ENCODE results near the gene ULK1.

The ULK1 gene

DNA sequence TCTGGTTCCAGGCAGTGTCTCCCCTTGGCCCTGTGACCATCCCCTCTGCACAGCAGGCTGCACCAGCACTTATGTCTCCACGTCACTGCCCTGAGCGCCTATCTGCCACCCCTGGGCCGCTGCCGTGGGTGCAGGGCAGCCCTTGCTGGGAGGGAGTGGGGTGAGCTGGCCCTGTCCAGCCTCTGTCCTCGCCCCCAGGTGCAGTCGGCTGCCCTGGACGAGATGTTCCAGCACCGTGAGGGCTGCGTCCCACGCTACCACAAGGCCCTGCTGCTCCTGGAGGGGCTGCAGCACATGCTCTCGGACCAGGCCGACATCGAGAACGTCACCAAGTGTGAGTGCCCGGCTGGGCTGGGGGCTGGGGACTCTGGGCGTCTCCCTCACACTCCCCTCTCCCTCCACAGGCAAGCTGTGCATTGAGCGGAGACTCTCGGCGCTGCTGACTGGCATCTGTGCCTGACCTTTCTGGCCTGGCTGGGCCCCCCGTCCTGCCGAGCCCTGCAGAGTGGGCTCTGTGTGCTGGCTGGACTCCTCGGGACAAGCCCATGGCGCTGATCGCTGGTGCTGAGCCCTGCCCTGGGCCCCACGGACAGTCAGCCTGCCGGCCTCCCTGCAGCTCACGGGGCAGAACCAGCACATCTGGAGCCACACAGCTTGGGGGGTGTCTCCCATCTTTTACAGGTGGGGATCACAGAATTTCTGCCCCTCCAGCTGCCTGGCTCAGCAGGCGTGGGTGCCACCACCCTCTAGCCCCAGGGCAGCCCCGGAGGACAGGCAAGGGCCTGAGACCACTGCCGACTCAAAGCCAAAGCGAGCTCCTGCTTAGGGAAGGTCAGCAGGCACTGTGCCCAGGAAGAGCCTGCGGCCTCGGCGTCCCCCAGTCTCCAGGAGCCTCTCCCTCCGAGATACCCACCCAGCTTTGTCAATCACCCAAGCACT is 26.7 kb downstream of the ULK1 start:
- H3K27me3 Mint-ChIP-seq, result peaks cover 2% of the 10 kb centered on the region
- intact Hi-C loops (cut with micrococcal nuclease), result no loop called here
- H3K4me3 Mint-ChIP-seq, result no peak overlapping the region
- H3K36me3 Mint-ChIP-seq (ENCODE audit: low read depth), result peaks cover 71% of the 10 kb centered on the region
- H3K9me3 Mint-ChIP-seq, result no peaks in the 10 kb centered on the region
- H3K4me1 Mint-ChIP-seq (ENCODE audit: low read depth), result no peaks in the 10 kb centered on the region
- H3K27ac Mint-ChIP-seq, result no peak overlapping the region

- Mint-ChIP-seq H3K27me3 (peaks cover 6% of the 10 kb centered on the region), H3K4me3 (no peak overlapping the region), H3K4me1 (ENCODE audit: low read depth) (no peaks in the 10 kb centered on the region), H3K9me3 (no peaks in the 10 kb centered on the region), H3K27ac (no peak overlapping the region), H3K36me3 (ENCODE audit: low read depth) (peaks cover 62% of the 10 kb centered on the region)
- intact Hi-C loops (cut with micrococcal nuclease), result no loop called here
Measured at GRCh38 chr12:131921866-131922769, 27.7 kb downstream of the ULK1 start.

DNA sequence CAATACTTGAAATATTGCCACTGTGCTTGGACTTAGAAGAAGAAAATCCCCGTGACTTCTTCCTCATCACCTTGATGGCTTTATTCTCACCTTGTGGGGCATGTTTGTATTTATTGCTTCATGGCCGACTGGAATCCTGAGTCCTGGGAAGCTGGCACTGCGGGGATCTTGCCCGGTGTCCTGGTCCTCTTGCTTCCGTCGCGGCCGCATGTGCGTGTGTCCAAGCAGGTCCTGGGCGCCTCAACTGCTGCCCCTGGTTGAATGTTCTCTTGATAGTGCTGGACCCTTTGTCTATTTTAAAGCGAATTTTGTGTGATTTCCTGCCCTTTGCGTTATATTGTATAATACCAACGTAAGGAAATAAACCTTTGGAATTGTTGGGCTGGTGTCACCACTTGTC is 28.4 kb downstream of the ULK1 start:
- intact Hi-C loops (cut with micrococcal nuclease), result no loop called here

DNA sequence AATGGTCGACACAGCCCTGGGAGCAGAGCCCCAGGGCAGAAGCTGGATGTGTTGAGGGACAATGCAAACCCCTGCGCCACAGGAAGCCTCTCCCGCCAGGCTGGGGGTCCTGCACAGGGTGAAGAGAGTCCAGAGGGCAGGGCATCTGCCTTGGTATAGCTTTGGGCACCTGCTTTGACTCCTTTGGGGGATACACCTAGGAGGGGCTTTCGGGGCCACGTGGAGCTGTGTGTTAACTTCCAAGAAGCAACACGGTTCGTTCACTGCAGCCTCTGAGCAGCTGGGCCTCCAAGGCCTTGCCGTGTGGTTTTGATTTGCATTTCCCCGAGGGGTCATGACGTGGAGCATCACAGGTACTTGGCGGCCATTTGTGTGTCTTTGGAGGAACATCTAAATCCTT is 28.8 kb downstream of the ULK1 start:
- Mint-ChIP-seq H3K27ac (no peak overlapping the region), H3K27me3 (peaks cover 9% of the 10 kb centered on the region), H3K4me3 (no peak overlapping the region), H3K9me3 (no peaks in the 10 kb centered on the region), H3K36me3 (ENCODE audit: low read depth) (peaks cover 51% of the 10 kb centered on the region), H3K4me1 (ENCODE audit: low read depth) (peaks cover 6% of the 10 kb centered on the region)
- intact Hi-C loops (cut with micrococcal nuclease), result no loop called here

More for the DNA sequence above, 28.4 kb downstream of the ULK1 start:
- Mint-ChIP-seq H3K27me3 (peaks cover 8% of the 10 kb centered on the region), H3K9me3 (no peaks in the 10 kb centered on the region), H3K36me3 (ENCODE audit: low read depth) (peaks cover 56% of the 10 kb centered on the region), H3K27ac (no peak overlapping the region), H3K4me1 (ENCODE audit: low read depth) (peaks cover 1% of the 10 kb centered on the region), H3K4me3 (no peak overlapping the region)

- intact Hi-C loops (cut with micrococcal nuclease), result loop anchor here (2.0 kb wide), 1 partner anchor 33 kb away; the partner anchor contains the start of gene ULK1
Measured at GRCh38 chr12:131927110-131928079, 33.0 kb downstream of the ULK1 start.

DNA sequence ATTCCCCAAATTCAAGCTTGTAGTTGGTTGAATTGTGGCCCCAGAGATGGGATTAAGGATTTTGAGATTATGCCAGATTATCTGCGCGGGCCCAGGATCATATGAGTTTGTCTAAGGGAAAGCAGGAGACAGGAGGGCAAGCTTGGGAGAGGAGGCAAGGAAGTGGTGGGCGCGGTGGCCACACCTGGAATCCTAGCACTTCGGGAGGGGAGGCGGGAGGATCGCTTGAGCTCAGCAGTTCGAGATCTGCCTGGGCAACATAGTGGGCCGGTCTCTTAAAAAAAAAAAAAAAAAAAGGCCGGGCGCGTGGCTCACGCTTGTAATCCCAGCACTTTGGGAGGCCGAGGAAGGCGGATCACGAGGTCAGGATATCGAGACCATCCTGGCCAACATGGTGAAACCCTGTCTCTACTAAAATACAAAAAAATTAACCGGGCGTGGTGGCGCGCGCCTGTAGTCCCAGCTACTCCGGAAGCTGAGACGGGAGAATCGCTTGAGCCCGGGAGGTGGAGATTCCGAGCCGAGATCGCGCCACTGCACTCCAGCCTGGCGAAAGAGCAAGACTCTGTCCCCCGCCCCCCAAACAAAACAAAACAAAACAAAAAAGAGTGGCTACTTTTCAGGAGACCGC is 33.8 kb downstream of the ULK1 start:
- H3K36me3 Mint-ChIP-seq (ENCODE audit: low read depth), result peaks cover 27% of the 10 kb centered on the region
- peak overlapping the region; percentile 94 for H3K27ac Mint-ChIP-seq
- peak overlapping the region; percentile 98 for H3K4me3 Mint-ChIP-seq
- peaks cover 9% of the 10 kb centered on the region for H3K27me3 Mint-ChIP-seq
- no peaks in the 10 kb centered on the region for H3K9me3 Mint-ChIP-seq
- H3K4me1 Mint-ChIP-seq (ENCODE audit: low read depth), result peaks cover 18% of the 10 kb centered on the region
- intact Hi-C loops (cut with micrococcal nuclease), result loop anchor here (2.0 kb wide), 1 partner anchor 33 kb away; the partner anchor contains the start of gene ULK1

More at GRCh38 chr12:131927110-131928079, 33.0 kb downstream of the ULK1 start:
- Mint-ChIP-seq H3K36me3 (ENCODE audit: low read depth) (peaks cover 27% of the 10 kb centered on the region), H3K27me3 (peaks cover 9% of the 10 kb centered on the region), H3K27ac (peak overlapping the region; percentile 94), H3K4me3 (peak overlapping the region; percentile 98), H3K4me1 (ENCODE audit: low read depth) (peaks cover 18% of the 10 kb centered on the region), H3K9me3 (no peaks in the 10 kb centered on the region)

GRCh38 chr12:131928711-131929580 is 34.5 kb downstream of the ULK1 start, which contains the start of gene PUS1:
PUS1 (plus strand) TSS chr12:131929276; CDS start chr12:131929723, 447 bp downstream.
- H3K4me1 Mint-ChIP-seq (ENCODE audit: low read depth), result peaks cover 18% of the 10 kb centered on the region
- no peaks in the 10 kb centered on the region for H3K9me3 Mint-ChIP-seq
- H3K27ac Mint-ChIP-seq, result peak within 1 kb of the TSS; percentile 94
- peaks cover 33% of the 10 kb centered on the region for H3K36me3 Mint-ChIP-seq (ENCODE audit: low read depth)
- peak within 1 kb of the TSS; percentile 98 for H3K4me3 Mint-ChIP-seq
- H3K27me3 Mint-ChIP-seq, result peaks cover 9% of the 10 kb centered on the region
- intact Hi-C loops (cut with micrococcal nuclease), result loop anchor here (1.0 to 2.0 kb wide), 2 partner anchors 20 to 34 kb away; partner anchors contain the start of genes EP400 and ULK1

- peak overlapping the region; percentile 98 for H3K4me3 Mint-ChIP-seq
- peak overlapping the region; percentile 94 for H3K27ac Mint-ChIP-seq
- H3K27me3 Mint-ChIP-seq, result peaks cover 9% of the 10 kb centered on the region
- intact Hi-C loops (cut with micrococcal nuclease), result loop anchor here (1.0 to 2.0 kb wide), 2 partner anchors 19 to 35 kb away; partner anchors contain the start of genes EP400 and ULK1
- peaks cover 18% of the 10 kb centered on the region for H3K4me1 Mint-ChIP-seq (ENCODE audit: low read depth)
- H3K36me3 Mint-ChIP-seq (ENCODE audit: low read depth), result peaks cover 41% of the 10 kb centered on the region
- H3K9me3 Mint-ChIP-seq, result no peaks in the 10 kb centered on the region
Measured at GRCh38 chr12:131929581-131930456, 35.4 kb downstream of the ULK1 start.

DNA sequence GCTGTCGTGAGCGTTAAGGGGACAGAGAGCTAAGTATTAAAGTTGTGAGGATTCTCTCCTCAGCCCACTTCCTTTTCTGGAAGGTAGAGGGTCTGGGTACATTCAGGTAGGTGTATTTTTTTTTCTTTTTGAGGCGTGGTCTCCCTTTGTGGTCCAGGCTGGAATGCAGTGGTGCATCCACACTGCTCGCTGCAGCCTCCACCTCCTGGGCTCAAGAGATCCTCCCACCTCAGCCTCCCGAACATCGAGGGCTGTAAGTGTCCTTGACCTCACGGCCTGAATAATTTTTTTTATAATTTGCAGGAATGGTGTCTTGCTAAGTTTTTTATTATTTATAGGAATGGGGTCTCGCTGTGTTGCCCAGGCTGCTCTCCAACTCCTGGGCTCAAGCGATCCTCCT is 36.1 kb downstream of the ULK1 start:
- Mint-ChIP-seq H3K36me3 (ENCODE audit: low read depth) (peaks cover 45% of the 10 kb centered on the region), H3K27me3 (peaks cover 7% of the 10 kb centered on the region)

DNA sequence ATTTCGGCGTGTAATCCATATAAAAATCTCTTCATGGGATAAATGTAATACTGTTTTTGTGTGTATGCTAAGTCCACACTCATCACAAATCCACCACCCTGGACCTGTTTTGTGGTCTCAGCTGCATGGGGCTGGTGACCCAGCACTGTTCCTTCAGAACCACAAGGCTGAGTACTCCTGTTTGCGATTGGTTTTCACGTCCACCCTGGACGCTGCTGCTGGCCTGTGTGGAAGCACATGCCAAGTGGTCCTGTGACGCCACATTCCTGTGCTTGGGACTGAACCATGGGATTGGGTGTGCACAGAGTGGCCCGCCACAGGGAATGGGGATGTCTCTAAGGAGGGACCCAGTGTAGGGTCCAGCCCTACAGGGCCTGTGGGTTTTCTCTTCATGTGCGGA is 39.0 kb downstream of the ULK1 start:
- H3K27ac Mint-ChIP-seq, result no peak overlapping the region
- peaks cover 11% of the 10 kb centered on the region for H3K4me1 Mint-ChIP-seq (ENCODE audit: low read depth)
- H3K4me3 Mint-ChIP-seq, result no peak overlapping the region
- peaks cover 72% of the 10 kb centered on the region for H3K36me3 Mint-ChIP-seq (ENCODE audit: low read depth)
- intact Hi-C loops (cut with micrococcal nuclease), result no loop called here
- H3K9me3 Mint-ChIP-seq, result no peaks in the 10 kb centered on the region
- H3K27me3 Mint-ChIP-seq, result no peaks in the 10 kb centered on the region

More for the DNA sequence above, 36.1 kb downstream of the ULK1 start:
- intact Hi-C loops (cut with micrococcal nuclease), result no loop called here
- Mint-ChIP-seq H3K9me3 (no peaks in the 10 kb centered on the region), H3K4me1 (ENCODE audit: low read depth) (peaks cover 18% of the 10 kb centered on the region), H3K4me3 (peak overlapping the region; percentile 98), H3K27ac (peak overlapping the region; percentile 94)

- no peak overlapping the region for H3K4me3 Mint-ChIP-seq
- H3K27me3 Mint-ChIP-seq, result no peaks in the 10 kb centered on the region
- peaks cover 75% of the 10 kb centered on the region for H3K36me3 Mint-ChIP-seq (ENCODE audit: low read depth)
- H3K9me3 Mint-ChIP-seq, result no peaks in the 10 kb centered on the region
- intact Hi-C loops (cut with micrococcal nuclease), result no loop called here
- H3K4me1 Mint-ChIP-seq (ENCODE audit: low read depth), result peaks cover 10% of the 10 kb centered on the region
- H3K27ac Mint-ChIP-seq, result no peak overlapping the region
Measured at GRCh38 chr12:131934535-131934934, 40.1 kb downstream of the ULK1 start.

All from dendritic cell treated with granulocyte-macrophage colony-stimulating factor and Interleukin-4, amounts not matched to agents 40 ng/mL and 50 ng/mL, for 4 days (primary cell).